ENCODE data around the gene GTF2A2.

The GTF2A2 gene

DNA sequence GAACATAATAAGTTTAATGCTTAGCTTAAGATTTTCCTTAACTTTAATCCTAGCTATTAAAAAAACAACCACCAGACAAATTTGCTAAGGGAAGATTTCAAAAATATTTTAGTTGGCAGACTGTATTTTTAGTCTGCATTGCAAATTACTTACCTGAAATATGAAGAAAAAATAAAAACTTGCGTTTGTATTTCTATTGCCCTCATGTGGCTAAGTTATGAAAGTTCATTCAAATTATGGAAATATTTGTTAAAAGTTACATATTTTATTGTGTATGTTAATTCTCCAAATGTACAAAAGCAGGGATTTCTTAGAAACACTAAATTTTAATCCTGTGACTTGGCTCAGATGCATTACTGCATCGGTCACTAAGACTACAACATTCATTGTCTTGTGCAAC, 15.0 kb downstream of the GTF2A2 start:
- no peak for TF ChIP-seq GATA3 (IDR thresholded peaks at IDR 0.05; ENCODE audit: low read depth, low read length)
- TF ChIP-seq GATA2 (IDR thresholded peaks at IDR 0.05; ENCODE audit: low read depth, low read length) = no peak

- no peak for TF ChIP-seq GATA3 (IDR thresholded peaks at IDR 0.05; ENCODE audit: low read depth, low read length)
- no peak for TF ChIP-seq GATA2 (IDR thresholded peaks at IDR 0.05; ENCODE audit: low read depth, low read length)
Observed at GRCh38 chr15:59636184-59636583, 21.1 kb downstream of the GTF2A2 start.

DNA sequence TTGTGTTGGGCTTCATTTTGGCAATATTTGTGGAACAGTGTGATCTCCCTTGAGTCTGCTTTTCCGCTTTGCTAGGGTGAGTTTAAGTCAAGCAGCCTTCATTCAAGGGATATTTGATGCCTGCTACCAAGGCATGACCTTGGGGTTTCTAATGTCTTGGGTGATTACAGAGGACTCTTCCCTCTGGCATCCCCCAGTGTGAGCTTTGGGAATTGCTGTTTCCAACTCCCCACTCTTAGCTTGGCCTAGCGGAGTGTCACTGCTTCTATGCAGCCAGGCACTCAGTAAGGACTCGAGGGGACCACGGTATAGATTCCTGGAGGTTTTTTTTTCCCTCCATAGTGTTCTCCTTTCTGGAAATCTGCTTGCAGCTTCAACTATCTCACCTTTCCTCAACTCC, 24.6 kb downstream of the GTF2A2 start:
- TF ChIP-seq GATA3 (IDR thresholded peaks at IDR 0.05; ENCODE audit: low read depth, low read length) (no peak), GATA2 (IDR thresholded peaks at IDR 0.05; ENCODE audit: low read depth, low read length) (no peak)

DNA sequence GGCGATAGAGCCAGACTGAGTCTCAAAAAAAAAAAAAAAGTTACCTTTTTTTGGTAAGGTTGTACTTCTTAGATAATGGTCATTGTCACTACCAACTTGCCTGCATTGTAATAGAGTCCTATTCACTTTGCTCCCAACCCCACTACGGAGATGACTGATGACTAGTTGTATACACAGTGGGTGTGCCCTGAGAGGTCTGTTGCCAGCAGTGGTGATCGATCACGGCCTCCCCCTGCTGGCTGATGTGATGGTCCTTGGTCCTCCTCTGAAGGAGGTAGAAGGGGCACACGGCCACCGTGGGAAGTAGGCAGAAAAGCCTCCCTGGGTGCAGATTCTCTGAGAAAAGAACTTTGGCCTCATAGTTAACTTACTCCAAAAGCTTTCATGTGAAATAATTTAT, 35.0 kb downstream of the GTF2A2 start:
- no peak for TF ChIP-seq GATA2 (IDR thresholded peaks at IDR 0.05; ENCODE audit: low read depth, low read length)
- TF ChIP-seq GATA3 (IDR thresholded peaks at IDR 0.05; ENCODE audit: low read depth, low read length) = no peak

GRCh38 chr15:59618406-59618805, 38.9 kb downstream of the GTF2A2 start:
- TF ChIP-seq GATA2 (IDR thresholded peaks at IDR 0.05; ENCODE audit: low read depth, low read length) (no peak), GATA3 (IDR thresholded peaks at IDR 0.05; ENCODE audit: low read depth, low read length) (no peak)

- no peak for TF ChIP-seq GATA3 (IDR thresholded peaks at IDR 0.05; ENCODE audit: low read depth, low read length)
- no peak for TF ChIP-seq GATA2 (IDR thresholded peaks at IDR 0.05; ENCODE audit: low read depth, low read length)
Observed at GRCh38 chr15:59616379-59616778, 40.9 kb downstream of the GTF2A2 start.

DNA sequence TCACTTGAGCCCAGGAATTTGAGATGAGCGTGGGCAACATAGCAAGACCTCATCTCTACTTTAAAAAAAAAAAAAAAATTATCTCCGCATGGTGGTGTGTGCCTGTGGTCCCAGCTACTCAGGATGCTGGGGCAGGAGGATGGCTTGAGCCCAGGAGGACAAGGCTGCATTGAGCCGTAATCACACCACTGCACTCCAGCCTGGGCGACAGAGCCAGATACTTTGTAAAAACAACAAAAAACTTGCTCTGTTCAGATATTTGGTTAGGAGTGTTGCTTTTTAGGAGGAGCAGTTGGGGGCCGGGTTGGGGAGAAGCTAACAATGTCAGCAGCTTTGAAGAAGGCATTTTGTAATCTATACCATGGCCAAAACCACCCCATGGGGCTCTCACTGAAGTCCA, 41.7 kb downstream of the GTF2A2 start:
- TF ChIP-seq GATA2 (IDR thresholded peaks at IDR 0.05; ENCODE audit: low read depth, low read length) (no peak), GATA3 (IDR thresholded peaks at IDR 0.05; ENCODE audit: low read depth, low read length) (no peak)

DNA sequence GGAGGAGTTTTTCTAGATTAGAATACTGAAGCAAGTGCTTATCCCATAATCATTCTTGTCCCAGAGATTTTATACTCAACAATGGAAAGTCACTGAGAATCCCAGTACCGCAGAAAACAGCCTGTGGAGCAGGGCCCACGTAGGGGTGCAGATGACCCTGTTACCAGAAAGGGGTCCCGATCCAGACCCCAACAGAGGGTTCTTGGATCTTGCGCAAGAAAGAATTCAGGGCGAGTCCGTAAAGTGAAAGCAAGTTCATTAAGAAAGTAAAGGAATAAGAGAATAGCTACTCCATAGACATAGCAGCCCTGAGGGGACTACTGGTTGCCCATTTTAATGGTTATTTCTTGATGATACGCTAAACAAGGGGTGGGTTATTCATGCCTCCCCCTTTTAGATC, 43.2 kb downstream of the GTF2A2 start:
- TF ChIP-seq GATA2 (IDR thresholded peaks at IDR 0.05; ENCODE audit: low read depth, low read length) (no peak), GATA3 (IDR thresholded peaks at IDR 0.05; ENCODE audit: low read depth, low read length) (no peak)

DNA sequence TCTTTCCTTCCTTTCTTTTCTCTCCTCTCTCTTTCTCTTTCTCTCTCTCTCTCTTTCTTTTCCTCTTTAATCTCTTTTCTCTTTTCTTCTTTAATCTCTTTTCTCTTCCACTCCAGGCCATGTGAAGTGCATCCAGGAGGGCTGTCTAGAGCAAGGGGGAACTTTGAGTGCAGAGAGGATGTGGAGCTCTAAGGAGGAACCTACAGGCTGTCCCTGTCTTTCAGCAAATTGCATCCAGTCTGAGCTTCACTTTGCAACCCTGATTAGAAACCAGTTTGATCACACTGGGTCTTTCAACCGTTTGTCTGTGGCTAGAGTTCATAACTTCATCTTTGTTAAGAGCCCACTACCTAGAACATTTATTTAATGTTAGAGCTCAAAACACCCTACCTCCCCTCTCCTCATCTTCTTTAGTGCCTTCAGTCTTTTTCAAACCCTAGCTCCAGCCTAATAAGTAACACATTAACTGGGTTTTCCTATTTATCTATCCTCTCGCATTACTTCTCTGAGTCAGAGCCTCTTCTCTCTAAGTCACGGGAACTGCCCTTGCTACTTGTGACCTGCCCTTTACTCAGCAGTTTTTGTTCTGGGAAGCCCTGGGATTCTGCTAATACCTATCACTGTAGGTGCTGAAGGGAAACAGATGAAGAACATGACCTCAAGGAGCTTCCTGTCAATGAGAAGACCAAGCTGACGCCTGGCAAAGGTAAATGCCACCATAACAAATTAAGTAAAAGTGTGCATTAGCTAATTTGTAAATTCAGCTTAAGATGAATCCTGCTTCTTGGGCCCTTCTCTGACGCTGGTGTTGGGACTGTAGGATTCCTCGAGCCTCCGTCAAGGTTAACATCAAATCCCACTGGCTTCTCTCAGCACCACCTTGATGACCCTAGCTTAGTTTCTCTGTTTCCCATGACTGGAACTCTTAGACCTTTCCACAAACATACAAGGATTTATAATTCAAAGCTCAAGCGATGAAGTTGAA, 45.7 kb downstream of the GTF2A2 start, which contains the start of gene GCNT3:
Gene GCNT3, plus strand, starts transcription at position 508 of the 985 bp plus-strand sequence. CDS start 6,456 bp downstream, outside the sequence.
- no peak for TF ChIP-seq GATA2 (IDR thresholded peaks at IDR 0.05; ENCODE audit: low read depth, low read length)
- no peak for TF ChIP-seq GATA3 (IDR thresholded peaks at IDR 0.05; ENCODE audit: low read depth, low read length)

GRCh38 chr15:59609730-59610712, 47.3 kb downstream of the GTF2A2 start:
- no peak for TF ChIP-seq GATA3 (IDR thresholded peaks at IDR 0.05; ENCODE audit: low read depth, low read length)
- no peak for TF ChIP-seq GATA2 (IDR thresholded peaks at IDR 0.05; ENCODE audit: low read depth, low read length)

- TF ChIP-seq GATA3 (IDR thresholded peaks at IDR 0.05; ENCODE audit: low read depth, low read length) = no peak
- TF ChIP-seq GATA2 (IDR thresholded peaks at IDR 0.05; ENCODE audit: low read depth, low read length) = no peak
Observed at GRCh38 chr15:59605994-59606393, 51.3 kb downstream of the GTF2A2 start.

DNA sequence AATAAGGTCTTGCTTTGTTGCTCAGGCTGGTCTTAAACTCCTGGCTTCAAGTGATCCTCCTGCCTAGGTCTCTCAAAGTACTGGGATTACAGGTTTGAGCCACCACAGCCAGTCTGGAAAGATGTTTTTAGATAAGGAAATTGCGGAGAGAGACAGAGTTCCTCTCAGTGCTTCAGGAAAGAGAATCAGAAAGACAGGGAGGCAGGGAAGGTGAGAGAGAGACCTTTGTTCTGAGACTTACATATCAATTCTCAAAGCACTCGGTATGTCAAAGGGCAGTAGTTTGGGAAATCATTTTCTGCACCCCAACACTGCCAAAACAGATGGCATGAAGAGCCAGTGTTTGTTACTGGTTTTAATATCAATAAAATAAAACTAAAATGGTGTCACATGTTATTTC, 58.9 kb downstream of the GTF2A2 start:
- no peak for TF ChIP-seq GATA2 (IDR thresholded peaks at IDR 0.05; ENCODE audit: low read depth, low read length)
- TF ChIP-seq GATA3 (IDR thresholded peaks at IDR 0.05; ENCODE audit: low read depth, low read length) = no peak

GRCh38 chr15:59596640-59597039, 60.7 kb downstream of the GTF2A2 start:
- TF ChIP-seq GATA2 (IDR thresholded peaks at IDR 0.05; ENCODE audit: low read depth, low read length) (no peak), GATA3 (IDR thresholded peaks at IDR 0.05; ENCODE audit: low read depth, low read length) (no peak)

DNA sequence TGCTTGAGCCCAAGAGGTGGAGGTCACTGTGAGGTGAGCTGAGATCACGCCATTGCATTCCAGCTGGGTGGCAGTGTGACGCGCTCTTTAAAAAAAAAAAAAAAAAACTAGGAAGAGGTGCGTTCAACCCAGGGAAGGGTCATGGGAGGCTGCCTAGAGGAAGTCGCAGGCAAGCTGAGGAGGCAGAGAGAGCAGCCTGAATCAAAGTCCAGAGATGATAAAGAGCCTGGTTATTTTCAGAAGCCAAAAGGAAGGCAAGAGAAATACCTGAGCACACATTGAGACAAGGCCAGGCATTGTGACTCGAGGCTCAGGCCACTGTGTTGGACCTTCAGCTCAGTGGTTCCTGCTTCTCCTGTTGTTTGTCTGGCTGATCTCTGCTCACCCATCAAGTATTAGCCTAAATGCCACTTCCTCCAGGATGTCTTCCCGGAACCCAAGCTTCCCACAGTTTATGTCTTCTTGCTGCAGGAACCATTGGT, 61.8 kb downstream of the GTF2A2 start:
- TF ChIP-seq GATA3 (IDR thresholded peaks at IDR 0.05; ENCODE audit: low read depth, low read length) (no peak), GATA2 (IDR thresholded peaks at IDR 0.05; ENCODE audit: low read depth, low read length) (no peak)
